DMS 273 (cell line): ENCODE measurements around the gene AGAP1.
A peak's percentile ranks its signal among the peaks of the same experiment; 100 is the strongest.

Source experiments
- DNase-seq: peaks from one replicate; lab custom pipeline; 2025; ENCODE audit not compliant: unreplicated experiment; lab: John Stamatoyannopoulos, UW

AGAP1 gene

DNA sequence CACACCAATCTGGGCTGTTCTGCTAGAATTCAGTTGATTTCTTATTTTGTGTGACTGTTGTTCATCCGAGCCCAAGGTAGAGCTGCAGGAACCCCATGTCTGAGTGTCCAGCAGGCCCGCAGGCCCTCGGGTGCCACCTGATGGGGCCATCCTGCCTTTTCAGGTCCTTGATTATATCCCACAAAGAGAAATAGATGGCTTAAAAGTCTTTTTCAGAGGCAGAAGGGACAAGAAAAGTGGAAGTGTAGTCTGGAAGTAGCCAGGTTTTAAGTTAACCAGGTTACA lies 52.2 kb downstream of the AGAP1 start:
- DNase-seq: no peak

DNA sequence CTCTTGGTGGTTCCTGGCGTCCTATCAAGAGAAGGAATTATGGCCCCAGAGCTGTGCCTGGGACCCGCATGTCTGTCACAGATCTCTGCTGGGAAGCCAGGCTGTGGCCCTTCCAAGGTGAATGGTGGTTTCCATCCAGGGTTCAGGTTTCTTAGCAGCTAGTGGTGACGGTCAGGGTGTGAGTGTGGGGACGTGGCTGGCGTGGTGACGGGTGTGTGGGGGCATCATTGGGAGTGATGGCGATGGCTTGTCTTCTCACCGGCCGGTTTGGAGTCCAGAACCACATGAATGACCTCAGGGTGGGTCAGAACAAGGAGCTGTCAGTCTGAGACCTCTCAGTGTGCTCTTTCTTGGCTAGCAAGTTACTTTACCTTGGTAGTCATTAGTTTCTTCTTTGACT lies 52.6 kb downstream of the AGAP1 start:
- DNase-seq: no peak

DNA sequence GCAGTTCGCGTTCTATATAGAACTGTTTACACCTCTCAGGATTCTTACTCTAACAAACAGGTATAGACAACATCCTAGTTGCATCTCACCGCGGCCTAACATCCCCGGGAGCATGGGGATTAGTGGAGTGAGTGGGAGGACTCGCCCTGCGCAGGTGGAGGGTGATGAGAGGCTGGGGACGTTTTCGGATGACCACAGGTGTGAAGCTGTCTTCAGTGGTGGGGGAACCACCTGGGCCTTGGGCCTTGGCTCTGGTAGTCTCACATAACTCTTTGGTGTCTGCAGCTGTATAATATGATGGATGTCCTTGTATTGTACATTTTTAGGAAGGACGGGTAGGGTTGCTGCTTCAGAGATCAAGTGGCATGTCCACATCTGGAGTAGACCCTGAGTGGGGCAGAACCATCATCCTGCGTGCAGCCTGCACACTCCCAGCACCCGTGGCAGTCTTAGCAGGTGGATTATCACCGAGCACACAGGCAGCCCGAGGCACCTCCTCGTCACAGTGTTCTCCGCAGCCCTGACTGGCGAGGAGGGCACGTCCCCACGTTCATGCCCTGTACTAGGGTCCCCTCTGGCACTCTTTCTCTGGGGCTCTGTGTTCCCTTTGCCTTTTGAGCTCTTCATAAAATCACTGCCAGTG lies 56.0 kb downstream of the AGAP1 start:
- DNase-seq: no peak

DNA sequence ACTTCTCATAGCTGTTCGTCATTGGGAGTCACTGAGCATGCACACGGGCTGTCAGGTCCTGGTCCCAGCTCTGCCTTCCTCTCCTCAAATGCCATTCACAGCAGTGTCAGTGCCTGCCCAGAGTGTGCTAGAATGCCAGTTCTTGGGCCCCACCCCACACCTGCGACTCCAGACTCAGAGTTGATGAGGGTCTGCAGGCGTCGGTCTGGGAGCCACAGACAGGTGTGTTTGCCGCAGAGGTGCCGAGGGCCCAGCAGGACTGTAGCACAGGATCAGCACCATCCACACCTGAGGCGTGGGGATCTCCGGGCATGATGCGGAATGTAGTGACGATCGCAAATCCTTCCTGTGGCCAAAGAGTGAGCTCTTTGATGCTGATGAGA lies 56.5 kb downstream of the AGAP1 start:
- no peak for DNase-seq

DNA sequence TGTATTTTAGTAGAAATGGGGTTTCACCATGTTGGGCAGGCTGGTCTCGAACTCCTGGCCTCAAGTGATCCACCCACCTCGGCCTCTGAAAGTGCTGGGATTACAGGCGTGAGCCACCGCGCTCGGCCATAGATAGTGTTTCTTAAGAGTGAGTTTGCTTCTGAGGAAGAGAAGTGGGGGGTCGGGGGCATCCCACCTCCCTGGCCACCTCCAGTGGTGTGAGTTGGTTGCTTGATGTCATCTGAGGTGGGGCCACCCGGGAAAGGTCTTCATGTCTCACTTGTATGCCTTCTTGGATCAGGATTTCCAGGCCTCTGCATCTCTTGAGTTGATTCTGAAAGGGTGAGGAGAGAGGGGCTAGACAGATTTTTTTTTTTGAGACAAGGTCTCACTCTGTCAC lies 57.1 kb downstream of the AGAP1 start:
- DNase-seq: no peak

DNA sequence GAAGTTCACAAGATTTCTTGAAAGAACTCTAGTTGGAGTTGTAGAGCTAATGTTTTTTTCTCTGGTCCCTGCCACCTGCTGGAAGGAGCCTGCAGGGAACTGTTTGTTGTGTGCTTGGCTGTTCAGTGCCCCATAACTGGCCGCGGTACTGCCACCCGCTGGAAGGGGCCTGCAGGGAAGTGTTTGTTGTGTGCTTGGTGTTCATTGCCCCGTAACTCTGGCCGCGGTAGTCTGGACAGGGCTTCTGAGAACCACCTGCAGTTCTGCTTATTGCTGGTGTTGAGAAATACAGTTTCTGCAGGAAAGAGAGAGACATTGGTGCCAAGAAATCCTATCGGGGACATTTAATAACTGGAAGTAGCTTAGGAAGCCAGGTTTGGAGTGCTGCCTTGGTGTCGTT lies 58.1 kb downstream of the AGAP1 start:
- DNase-seq: peak; percentile 84

DNA sequence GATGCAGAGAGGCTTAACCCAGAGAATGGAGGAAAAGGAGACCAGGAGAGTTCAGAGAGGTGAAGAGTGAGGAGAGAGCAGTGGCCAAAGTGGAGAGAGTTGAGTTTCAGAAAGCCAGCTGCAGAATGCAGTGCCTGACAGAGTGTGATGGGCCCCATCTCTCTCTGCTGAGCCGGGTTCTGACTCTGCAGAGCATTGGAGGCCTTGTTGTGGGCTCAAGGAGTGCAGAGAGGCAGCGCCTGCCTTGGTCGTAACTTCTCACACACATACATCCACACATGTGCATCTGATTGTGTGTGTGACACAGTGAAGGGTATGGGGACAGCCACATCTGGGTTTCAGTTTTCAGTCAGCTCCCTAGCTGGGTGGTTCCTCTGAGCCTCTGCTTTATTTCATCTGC lies 58.8 kb downstream of the AGAP1 start:
- no peak for DNase-seq

DNA sequence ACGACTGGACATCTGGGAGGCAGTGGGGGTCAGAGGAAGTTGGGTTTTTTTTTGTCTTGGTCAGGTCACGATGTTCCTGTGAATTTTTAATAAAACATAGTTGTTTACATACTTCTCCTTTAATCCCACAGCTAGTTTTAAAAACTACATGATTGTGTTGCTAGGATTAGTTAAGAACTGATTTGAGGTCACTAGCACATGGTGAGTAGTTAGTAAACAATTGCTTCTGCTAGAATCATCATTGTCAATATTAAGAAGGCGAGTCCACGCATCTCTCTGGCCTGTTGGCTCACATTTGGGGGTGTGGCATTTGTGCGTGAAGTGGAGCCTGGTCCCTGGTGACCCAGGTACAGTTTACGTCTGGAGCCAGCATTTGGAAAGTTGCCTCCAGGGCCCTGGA lies 59.4 kb downstream of the AGAP1 start:
- DNase-seq: no peak

DNA sequence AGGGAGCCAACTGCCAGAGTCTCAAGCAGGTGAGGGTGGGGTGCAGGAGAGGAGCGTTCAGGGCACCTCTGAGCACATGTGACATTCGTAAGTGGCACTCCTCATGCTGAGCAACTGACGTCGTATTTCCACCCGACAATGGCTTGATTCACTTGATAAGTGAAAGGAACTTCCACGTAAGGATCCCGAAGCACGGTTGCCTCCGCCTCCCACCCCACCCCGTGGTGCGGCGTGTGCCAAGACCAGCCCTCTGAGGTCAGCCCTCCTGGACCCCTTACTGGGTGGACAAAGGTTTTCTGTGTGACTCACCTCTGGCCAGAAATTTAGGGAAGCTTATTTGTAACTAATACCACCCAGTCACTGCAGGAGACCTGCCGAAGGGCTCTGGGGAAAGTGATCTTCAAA lies 59.9 kb downstream of the AGAP1 start:
- no peak for DNase-seq

DNA sequence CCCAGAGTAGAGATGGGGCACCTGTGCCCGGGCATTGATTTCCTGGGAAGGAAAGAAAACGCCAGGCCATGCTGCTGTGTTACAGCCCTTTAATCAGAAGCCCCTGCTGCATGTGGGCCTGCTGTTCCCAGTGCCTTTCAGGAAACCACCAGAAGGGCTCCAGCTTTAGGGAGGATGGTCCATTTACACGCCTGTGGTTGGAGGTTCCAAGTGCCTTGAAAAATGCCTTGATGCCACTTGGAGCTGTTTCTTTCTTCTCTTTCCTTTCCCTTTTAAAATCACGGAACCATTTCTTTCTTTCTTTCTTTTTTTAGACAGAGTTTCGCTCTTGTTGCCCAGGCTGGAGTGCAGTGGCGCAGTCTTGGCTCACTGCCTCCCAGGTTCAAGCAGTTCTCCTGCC lies 60.5 kb downstream of the AGAP1 start:
- no peak for DNase-seq

DNA sequence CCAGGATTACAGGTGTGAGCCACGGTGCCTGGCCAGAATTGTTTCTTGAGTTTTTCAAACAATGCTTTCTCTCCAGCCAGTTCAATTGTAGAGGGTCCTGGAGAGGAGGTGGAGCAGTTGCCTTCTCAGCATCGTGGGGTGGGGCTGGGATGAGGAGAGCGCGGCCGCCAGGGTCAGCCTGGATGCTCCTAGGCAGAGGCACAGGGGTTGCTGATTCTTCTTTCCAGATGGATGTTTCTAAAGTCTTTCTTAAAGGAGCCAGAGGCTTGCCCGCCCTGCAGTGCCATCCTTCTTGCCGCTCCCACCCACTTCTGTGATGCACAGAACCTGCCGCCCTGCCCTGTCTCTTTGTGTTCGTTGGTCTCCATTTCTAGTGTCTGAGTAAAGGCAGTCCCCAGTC lies 61.1 kb downstream of the AGAP1 start:
- DNase-seq: no peak

DNA sequence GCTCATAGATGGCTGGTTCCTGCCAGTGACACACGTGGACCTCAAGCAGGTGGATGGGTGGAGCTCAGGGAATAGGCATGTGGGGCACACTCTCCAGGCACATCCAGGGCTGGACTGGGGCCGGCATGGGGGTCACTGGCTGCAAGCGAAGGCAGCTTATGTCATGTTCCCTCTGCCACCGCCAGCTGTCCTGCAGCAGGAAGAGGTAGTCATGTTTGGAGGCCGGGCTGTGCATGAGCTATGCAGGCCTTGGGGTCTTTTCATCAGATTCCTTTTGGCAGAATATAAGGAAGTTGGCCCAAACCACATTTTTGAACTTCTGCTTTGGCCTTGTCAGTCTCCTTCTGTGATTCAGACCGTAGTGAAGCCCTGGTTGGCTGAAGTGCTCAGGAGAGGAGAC lies 61.5 kb downstream of the AGAP1 start:
- DNase-seq: no peak

DNA sequence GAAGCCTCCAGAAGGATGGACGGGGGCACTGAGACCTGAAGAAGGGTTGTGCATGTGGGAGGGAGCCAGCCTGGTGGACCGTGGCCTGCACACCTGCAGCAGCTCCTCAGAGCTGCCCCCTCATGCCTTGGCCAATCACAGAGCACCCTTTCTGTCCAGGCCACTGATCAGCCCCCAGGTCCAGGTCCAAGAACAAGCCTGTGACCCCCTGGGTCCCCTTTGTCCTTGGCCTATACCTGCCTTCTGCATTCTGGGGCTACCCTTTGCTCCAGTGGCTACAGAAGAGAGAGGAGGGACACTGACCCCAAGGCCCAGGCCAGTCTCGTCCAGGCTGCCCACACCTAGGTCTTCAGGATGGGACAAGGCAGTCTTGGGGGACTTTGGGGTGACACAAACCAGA lies 62.2 kb downstream of the AGAP1 start:
- no peak for DNase-seq

DNA sequence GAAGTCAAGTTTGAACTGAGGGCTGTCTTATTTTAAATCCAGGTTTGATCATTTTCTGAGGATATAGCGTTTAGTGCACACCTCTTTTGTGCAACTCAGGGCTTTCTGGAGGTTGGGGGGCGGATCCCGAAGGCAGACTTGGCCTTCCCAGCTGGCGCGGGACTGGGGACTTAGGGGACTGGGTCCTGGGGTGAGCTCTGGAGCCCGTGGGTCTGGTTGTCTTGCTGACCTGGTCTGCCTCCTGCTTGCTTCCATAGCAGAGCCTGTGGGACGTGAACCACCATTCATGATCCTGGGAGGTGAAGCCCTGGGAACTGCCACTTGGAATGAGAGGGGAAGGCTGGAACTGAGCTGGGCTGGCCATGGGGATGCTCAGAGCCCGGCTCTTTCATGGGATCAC lies 63.1 kb downstream of the AGAP1 start:
- no peak for DNase-seq

DNA sequence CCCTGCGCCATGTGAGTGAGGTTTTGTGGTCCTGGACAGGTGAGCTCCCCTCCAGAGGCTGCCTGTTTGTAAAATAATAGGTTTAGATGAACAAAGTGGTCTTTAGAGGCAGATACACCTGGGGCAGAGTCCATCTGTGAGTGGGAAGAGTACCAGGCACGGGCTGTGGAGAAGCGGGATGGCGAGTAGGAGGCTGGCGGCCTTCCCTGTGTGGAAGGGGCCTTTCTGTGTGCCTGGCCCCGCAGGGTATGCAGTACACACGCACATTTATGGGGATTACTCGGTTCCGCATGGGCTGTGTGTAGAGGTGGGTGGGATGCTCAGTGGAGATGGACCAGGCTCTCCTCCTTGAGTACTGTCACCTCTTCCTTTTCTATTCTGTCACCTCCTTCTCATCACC lies 64.1 kb downstream of the AGAP1 start:
- no peak for DNase-seq

DNA sequence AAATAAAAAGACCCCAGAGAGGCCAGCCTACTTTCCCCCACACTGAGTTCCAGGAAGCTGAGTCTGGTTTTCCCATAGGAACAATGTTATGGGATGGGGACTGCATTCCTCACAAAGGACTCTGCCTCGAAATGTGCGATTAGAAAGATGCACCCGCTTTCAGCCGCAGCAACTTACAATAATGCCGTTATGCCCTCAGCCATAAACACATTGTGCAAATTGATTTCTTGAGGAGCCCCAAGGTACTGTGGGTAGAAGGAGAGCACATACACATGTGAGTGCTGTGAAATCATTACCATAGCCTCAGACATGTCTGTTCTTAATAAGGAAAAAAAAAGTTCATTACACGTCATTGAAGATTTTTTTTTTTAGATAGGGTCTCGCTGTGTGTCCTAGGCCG lies 64.7 kb downstream of the AGAP1 start:
- no peak for DNase-seq

DNA sequence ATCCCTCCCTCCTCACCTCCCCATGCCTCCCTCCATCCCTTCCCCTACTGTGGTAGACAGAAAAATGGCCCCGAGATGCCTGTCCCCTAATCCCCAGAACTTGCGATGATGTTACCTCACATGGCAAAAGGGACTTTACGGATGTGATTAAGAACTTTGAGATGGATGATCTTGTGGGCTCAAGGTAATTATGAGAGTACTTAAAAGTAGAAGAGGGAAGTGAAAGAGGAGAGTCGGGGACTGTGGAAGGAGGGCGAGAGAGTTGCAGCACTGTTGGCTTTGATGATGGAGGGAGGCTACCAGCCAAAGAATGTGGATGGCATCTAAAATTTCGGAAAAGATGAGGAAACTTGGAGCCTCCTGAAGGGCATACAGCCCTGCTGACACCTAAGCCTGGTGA lies 66.5 kb downstream of the AGAP1 start:
- DNase-seq: no peak

DNA sequence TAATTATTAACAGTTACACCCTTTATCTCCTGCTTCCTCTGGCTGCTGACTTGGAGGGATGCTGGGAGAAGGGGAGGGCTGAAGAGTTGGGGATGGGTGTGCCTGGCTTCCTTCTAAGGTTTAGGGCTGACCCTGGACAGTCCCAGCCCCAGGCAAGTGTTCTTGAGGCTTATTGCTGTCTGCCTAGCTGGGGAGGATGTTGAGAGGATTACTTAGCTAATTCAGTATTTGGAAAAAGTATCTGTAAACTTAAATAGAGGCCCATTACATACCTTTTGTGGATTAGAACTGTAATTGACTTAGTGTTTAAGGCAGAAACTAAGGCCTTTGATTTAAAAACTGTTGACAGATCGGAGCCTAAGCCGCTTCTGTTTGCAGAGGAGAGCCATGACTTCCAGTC lies 67.6 kb downstream of the AGAP1 start:
- DNase-seq: no peak

DNA sequence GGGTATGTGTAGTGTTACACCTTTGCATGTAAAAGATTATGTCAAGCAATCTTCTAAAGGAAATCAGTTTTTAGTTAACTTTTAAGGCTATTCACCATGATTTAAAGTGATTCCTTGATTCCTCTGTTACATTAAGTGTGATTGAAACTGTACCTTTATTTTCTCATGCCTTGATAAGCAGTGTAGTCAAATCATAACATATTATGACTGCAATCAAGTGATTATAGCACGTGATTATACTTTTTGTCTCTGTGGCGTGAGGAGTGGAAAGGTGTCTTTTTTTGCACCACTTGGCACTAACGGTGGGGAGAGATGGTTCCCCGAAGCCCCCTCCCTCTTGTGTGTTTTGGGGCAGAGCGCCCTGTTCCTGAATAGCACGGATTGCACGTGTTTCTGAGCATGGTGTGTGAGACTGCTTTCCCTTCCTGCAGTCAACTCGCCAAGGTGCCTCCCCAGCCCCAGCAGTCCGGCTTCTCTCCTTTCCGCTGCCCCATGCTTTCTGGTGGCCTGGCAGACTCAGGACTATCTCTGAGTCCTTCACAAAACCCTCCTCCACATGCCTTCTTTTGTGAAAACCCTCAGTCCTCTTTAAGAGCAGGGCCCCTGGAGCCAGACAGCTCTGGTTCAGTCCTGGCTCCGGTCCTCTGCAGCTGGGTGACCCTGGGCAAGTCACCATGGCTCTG lies 68.4 kb downstream of the AGAP1 start:
- no peak for DNase-seq

DNA sequence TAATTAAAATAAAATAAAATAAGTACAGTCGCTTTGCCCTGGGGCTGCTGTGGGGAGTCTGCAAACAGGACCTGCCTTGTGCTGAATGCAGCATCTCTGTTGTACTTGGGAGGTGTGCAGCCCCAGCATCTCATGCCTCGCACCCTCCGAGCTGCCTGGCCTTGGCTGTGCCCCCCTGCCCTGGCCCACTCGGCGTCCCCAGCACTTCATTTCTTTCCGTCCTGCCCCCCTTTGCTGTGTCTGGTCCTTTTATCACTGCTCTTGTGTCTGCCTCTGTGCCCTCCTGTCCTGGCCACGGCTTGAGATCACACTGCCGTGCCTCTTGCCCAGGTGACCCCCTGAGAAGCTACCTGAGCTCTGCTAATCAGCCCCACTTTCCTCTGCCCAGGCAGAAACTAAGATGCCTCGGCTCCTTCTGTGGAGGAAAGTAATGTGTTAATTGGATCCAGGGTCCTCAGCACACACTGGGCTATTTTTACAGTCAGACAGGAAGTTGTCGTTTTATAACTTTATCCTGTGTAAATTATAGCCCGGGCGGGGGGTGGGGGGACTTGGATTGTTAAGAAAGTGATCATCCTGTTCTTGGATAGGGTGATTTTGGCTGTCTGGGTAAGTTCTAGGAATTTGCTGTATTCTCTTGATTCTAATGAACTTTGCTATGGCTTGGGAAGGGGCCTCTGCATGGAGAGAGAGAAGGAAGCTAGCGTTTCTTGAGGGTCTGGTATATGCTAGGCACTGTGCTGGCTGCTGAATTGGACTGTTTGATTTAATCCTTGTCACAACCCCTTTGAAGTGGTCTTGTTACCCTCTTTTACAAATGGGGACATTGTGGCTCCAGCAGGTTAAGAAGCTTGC lies 69.4 kb downstream of the AGAP1 start:
- DNase-seq: no peak

DNA sequence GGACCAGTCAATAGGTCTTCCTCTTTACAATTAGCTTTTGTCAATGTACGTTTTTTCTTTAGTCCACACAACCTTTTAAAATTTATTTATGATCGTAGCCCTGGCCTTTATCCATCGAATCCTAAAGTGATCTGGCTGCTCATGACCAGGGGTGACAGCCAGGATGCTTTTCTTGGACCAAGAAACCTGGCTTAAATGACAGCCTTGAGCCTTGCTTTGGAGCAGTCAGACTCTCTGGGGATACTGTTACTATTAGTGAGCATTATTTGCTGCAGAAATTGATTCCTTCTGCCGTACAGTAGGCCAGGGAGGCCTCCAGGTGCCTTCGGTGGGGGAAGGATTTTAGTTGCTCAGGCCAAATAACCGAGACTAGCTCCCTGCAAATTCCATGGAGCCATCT lies 70.2 kb downstream of the AGAP1 start:
- DNase-seq: no peak

DNA sequence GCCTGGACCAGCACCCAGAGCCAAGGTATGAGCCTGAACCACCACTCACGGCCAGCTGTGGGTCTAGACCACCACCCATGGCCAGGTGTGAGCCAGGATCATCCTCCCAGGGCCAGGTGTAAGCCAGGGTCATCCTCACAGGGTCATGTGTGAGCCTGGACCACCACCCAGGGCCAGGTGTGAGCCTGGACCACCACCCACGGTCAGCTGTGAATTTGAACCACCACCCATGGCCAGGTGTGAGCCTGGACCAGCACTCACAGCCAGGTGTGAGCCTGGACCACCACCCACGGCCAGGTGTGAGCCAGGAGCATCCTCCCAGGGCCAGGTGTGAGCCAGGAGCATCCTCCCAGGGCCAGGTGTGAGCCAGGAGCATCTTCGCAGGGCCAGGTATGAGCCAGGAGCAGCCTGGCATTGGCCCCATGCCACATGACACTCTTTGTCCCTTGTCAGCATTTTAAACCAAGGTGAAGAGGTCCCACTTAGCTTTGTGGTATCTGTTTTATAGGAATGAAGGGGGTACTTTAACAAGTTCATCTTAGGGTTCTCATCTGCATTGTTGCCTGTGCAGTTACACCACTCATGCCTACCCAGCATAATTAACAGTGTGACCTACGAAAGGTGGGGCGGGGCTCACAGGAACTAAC lies 71.2 kb downstream of the AGAP1 start:
- no peak for DNase-seq
